NCI-H345 (cell line): Measurements from ENCODE around the gene CXCL8.
"Not testable (repeated sequence)": the region's sequence is repeated elsewhere in the genome, so short reads cannot be mapped to it uniquely, and the experiment has no call there.

Source experiments
- DNase-seq: peaks from one replicate; lab custom pipeline; 2025; lab: John Stamatoyannopoulos, UW

Gene CXCL8

DNA sequence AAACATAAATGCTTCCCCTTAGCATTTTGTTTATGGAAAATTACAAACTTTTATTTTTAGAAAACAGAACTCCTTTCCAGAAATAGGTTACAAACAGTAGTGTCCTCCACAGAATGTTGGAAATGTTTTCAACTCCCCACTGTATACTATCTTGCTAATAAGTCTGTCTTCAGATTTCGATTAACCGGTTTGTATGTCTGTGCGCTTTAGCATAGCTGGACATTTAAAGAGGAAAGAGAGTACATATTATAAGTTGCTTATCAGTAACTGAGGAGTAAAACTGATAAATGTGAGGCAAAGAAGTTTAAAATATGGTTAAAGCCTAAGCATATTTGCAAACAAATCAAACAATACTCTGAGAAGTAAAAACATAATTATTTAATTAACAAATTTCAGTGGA lies 3.4 kb downstream of the CXCL8 start:
- no peak for DNase-seq

DNA sequence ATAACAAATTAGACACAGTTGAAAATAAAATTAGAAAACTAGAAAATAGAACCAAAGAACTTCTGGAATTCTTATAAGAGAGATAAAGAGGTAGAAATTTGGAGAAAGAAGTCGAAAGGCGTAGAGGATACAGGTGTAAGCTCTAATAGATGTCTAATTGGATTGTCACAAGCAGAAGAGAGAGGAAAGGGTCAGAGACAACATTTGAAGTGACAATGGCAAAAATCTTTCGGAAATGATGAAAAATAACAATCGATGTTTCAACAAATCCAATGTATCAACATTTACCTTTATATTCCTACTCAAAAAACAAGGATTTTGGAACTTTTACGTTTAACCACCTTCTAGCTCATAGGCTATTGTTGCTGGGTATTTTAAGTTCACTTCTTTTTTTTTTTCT lies 3.8 kb downstream of the CXCL8 start:
- no peak for DNase-seq

DNA sequence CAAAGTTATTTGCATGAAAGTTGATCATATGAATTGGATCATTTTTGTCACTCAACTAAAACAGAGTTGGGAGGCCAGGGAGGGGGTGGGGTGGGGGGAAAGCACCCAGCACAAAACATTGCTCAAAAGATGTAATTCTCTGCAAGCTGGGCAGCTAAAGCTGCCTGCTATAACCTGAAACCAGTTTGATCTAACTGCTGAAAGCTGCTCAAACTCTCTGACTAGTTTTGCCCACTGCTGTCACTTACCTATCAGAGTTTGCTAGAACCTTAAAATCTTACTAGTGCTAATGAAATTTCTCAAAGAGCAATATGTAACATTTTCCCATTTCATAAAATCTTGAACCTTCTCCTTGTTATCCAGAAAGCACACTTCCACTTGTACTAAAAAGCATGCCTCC lies 10.4 kb downstream of the CXCL8 start:
- no peak for DNase-seq

DNA sequence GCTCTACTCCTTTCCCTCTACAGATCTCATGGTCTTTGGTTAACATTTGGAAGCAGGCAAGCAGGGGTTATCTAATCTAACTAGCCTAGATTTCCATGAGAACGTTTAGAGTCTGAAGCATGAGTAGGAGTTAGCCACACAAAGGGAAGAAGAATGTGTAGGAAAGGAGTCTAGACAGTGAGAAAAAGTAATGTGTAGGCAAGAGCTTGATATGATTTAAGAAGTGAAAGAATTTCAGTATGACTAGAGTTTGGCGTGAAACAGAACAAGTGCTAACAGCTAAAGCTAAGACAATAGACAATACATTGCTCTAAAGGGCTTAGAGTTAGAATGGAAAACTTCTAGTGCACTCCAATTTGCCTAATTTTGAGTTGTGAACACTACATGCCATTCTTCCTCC lies 10.8 kb downstream of the CXCL8 start:
- no peak for DNase-seq

DNA sequence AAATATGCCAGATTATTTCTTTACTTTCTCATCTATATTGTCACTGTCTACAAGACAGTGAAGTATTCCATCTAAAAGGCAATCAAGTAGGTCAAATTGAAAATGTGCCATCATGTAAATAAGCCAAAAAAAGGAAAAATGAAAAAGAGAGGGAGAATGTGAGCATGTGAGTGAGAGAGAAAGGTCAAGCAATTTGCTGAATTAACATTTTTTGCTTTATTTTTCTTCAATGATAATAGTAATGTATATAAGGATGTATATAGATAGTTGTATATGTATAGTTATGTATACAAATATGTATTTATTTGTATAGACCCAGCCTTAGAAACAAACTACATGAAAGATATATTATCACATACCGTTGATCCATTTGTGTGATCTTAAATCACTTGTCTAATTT lies 11.5 kb downstream of the CXCL8 start:
- no peak for DNase-seq

DNA sequence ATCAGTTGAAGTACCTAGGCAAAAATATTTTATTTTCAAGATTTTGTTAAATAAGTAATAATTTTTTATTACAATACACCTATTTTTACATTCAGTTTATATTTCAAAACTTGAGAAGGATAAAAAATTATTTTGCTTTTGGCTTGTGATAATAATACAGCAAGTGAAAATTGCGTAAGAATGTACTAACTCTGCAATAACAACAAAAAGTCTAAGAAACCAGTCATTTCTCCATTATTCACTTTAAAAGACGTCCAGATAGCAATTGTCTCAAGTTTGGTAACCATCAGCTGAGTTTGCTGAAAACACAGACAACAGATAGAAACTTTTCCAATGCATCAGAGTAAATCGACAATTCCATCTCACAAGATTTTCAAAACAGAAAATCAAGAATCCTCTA lies 12.1 kb downstream of the CXCL8 start:
- DNase-seq = no peak

DNA sequence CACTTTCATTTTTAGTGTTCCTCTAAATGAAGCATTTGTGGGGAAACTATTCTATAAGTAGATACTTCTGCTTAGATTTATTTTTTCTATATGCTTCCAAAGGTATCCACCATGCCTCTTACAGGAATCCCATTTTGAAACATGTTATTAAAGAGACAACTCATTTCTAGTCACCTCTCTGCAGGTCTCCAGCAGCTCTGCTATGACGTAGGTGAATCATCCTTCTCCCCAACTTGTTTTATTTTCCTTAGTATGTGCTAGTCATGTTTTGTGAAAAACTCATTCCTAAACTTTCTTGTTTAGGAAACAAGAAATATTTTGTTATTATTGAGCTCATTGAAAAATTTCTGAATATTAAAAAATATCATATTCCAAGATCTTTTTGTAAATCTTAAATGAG lies 12.8 kb downstream of the CXCL8 start:
- DNase-seq = no peak

DNA sequence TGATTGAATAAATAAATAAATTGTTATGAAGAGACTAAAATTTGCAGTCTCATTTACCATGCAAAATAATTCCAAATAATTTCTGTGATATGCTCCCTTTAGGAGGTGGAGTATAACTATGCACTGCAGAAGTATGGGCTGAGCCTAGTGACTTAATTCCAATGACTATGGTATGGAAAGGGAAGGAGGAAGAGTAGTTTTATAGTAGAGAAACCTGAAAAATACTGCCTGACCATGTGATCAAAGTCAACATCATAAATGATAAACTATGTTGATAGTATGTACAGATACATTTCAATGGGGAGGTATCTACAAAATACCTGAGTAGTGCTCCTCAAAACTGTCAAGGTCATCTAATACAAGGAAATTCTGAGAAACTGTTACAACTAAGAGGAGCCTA lies 14.6 kb downstream of the CXCL8 start:
- no peak for DNase-seq

DNA sequence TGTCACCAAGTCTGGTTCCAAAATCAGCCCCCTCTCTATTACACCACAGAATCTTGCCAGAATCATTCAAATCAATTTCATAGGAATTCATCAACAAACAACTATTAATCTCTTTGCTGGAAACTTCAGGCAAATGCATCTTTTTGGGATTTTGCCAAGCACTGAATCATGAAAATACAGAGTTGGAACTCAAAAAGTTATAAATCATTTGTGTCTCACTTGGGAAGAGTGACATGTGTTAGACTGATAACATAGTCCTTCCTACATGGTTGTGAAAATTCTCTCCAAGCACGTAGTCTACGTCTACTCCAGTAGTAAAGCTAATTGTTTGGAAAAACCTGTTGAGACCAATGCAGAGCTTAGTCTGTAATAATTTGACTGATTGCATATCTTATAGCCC lies 19.0 kb downstream of the CXCL8 start:
- DNase-seq = no peak

DNA sequence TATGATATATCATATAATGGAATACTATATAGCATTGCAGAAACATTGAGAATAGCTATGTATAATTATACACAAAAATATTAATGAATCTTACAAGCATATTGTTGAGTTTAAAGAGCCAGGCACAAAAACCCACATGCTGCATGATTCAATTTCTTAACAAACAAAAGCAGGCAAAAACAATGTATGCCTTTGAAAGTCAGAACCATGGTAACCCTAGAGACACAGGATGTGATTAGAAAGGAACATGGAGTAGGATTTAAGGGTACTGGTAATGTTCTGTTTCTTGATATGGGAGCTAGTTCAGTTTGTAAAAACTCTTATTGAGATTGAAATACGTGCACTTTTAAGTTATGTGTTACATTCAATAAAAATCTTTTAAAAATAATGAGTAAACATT lies 21.5 kb downstream of the CXCL8 start:
- DNase-seq = no peak

DNA sequence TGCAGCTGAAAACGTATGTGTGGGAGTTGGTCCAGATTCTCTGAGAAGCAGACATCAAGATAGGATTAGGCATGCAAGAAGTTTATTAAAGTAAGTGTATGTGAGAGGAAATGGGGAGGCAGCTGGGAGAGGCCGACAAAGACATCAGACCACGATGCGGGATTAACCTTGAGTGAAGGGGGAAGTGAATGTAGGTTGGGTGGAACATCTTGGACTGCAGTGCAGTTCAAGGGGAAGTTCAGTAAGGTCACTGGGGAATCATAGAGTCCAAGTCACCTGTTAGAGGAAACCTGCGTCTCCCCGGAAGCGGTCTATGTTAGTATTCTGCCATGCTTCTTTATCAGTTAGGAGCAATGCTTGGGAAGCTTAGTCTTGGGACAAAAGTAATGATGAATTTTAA lies 22.0 kb downstream of the CXCL8 start:
- no peak for DNase-seq

DNA sequence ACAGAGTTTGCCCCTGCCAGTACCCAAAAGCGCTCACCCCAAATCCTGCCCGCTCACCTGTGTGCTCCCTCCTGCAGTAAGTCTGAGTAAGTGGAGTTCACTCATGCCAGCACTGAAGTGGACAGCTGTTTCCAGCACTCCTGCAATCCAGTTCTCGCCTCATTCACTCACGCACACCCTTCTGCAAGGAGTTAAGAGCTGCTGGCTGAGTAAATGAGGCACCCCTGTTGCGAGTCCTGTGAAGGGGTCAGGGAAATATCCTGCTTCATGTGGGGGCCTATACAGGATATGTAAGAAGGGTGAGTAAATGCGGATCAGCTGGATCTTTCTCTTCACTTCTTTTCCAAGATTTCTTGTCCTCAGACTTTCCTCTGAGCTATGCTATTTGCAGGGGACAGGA lies 23.5 kb downstream of the CXCL8 start:
- no peak for DNase-seq

DNA sequence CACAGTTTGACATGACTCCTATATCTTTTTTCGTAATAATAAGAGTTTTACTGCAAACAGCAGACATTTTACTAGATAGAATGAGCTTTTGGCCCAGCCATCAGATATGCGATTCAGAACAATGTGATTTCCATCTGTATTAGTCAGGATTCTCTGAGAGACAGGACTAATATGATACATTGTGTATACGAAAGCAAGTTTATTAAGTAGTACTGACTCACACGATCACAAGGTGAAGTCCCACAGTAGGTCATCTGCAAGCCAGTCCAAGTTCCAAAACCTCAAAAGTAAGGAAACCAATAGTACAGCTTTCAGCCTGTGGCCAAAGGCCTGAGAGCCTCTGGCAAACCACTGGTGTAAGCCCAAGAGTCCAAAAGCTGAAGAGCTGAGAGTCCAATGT lies 24.1 kb downstream of the CXCL8 start:
- no peak for DNase-seq

DNA sequence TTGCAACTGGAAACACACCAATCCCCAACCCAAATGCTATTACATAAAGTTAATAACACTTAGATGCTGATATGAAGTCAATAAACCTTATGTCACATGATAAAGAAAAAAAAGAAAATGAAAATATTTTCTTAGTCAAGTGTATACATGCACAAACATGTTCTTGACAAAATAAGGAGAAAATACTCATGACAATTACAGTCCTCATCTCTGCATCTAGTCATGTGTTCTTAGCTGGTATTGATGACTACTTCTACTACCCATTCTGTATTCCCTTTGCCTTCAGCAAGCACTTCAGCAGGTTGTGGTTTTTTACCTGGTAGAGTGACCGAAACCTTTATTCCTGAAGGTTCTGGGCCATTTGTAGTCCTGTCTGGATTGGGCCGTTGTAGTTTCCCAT lies 24.9 kb downstream of the CXCL8 start:
- no peak for DNase-seq

DNA sequence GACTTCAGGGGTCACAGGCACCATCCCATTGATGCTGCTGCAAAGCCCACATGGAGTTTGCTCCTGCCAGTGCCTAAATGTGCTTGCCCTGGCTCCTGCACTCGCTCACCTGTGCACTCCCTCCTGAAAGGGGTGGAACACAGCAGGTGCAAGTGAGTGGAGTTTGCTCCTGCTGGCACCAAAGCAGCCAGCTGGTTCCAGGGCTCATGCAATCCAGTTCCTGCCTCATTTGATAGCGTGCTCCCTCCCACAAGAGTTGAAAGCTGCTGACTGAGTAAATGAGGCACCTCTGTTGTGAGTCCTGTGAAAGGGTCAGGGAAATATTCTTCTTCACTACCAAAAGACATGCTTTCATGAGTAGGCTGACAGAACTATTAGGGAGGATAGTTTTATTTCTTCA lies 30.5 kb downstream of the CXCL8 start:
- peak; percentile 85 for DNase-seq

DNA sequence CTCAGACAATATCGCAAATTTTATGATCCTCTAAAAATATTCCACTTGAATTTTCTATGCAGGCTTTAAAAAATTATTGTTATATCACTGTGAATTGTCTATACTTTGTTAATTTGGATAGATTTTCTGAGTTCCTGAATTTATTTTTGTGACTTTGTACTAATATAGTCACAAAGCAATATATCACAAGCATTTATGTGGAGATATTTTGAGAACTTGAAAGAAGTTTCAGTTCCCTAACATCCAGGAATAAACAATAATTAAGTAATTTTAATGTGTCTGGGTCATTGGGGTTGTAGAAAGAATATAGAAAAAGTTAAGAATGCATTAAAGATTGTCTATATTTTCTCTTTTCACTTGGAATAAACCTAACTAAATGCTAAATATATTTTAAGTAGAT lies 32.0 kb downstream of the CXCL8 start:
- DNase-seq = no peak

DNA sequence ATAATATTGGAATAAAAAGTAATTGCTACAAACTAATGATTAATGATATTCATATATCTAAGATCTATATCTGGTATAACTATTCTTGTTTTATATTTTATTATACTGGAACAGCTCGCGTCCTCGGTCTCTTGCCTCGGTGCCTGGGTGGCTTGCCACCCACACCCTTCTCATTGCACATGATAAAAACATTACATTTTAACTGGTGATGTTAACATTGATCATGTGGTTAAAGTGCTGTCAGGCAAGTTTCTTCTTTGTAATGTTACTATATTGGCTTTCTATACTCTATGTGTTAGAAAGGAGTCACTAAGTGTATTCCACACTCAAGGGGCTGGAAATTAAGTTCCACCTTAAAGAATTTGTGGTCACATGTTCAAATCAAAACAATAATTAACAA lies 34.0 kb downstream of the CXCL8 start:
- not testable (repeated sequence) for DNase-seq

DNA sequence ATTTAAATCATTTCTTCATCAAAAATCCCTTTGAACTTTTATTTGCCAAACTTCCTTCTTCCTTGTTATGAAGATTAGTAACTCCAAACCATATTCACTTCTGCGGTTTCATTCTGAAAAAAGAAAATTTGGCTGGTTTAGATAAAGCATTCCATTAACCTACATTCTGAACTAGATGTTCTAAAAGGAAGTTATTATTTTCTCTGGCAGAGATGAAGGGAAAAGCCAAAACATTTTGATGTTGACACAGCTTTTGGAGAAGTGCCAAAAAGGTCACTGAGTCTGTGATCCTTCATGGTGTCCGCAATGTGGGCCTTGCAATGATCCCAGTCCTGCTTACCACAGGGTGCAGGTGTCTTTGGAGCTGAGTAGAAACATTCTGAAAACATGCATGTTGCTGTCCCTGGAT lies 36.0 kb downstream of the CXCL8 start:
- DNase-seq = peak; percentile 31

DNA sequence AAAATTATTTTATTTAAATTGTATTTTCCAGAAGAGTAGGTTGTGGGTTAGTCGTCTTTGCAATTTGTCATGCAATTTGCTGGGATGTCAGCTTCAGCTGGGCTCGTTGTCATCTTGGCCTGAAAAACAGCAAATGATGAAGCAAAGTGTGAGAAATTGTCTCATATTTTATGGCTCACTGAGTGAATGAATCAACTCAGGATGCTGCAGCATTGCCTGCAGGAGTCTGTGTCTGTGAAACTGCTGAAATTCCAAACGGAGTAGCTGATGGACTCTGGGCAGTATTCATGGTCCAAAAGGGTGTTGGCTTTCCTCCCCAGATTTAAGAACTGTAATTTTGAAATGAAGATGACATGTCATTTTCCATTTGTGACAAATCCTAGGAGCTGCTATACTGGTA lies 37.2 kb downstream of the CXCL8 start:
- DNase-seq = no peak

DNA sequence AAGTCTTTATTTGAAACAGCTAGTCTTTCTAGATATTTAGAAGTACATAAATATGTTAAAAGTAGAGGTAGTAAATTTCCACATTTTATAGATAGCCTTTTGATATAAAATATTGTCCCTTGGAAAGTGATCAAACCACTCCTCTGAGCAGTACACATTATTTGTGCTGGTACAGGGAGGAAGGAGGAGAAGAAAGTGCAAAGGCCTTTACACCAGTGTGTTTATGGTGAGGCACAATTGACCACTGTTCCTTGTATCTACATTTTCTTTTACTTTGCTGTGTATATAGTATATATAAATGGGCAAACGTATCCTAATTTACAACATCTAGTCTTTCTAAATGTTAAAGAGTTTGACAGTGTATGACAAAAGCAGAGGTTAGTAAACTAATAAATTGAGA lies 39.9 kb downstream of the CXCL8 start:
- DNase-seq = no peak

DNA sequence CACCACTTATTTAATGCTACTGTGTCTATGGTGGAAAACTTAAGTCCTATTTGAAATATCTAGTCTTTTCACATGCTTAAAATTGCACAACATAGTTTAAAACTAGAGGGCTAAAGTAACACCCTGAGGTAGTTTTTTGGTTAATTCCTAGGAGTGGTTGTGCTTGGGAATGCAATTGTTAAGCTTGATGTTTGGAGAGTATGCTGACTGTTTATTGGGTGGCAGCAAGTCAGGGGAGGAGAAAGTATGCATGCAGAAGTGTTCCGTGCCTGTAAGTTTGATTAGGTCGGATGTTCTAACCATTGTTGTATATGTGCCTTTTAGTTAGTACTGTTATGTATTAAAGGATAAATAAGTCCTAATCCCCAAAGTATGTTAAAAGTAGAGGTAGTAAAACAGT lies 40.5 kb downstream of the CXCL8 start:
- DNase-seq = no peak

DNA sequence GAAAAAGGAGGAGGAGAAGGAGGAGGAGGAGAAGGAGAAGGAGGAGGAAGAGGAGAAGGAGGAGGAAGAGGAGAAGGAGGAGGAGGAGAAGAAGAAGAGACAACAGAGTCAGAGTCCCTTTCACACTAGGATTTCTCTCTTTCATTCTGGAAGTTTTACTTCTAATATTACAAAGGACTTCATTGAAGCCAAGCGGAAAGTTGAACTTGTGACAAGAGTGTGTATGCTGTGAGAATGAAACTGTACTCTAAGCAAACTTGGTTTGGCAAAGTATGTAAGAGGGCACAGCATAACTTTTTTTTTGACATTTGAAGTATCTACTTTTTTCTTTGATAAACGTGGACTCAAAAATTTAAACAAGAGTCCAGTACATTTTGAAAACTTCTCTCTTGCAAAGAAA lies 48.0 kb downstream of the CXCL8 start:
- no peak for DNase-seq
